ENCODE data around the gene ZNF862. TPM values are rescaled to one million over a fixed set of nuclear protein-coding genes. Genes with fewer than 3 reads are reported as not detected.

ZNF862 gene
- total RNA-seq, 2 experiments from 2014 or later, result 7.9 to 9.1 TPM

DNA sequence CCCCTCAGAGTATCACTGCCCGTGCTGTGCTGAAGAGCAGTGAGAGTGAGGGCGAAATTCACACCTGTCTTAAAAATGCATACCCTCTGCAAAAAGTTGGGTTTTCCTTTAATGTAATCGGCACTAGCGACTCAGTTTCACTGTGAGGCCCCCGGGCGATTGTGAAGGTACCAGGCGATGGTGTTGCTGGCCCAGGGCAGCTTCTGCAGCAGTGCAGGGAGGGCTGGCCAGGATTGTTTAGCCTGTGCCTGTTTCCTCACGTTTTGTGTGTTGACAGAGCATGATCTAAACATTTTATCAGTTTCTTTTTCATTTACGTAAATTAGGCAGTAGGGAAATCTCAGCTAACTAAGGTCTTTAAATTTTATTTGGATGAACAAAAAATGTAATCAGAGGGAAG is 13.3 kb downstream of the ZNF862 start:
- H3K79me2 ChIP-seq (ENCODE audit: insufficient read depth, low read depth, low read length), result no peaks in the 10 kb centered on the region
- H2AFZ ChIP-seq (ENCODE audit: low read length), result no peak overlapping the region
- H3K36me3 ChIP-seq (ENCODE audit: insufficient read depth, low read length), result no peaks in the 10 kb centered on the region
- H3K9me2 ChIP-seq (ENCODE audit: insufficient read depth, low read length), result no peaks in the 10 kb centered on the region
- H3K9me3 ChIP-seq (ENCODE audit: low read length), result no peaks in the 10 kb centered on the region
- H3K4me1 ChIP-seq (ENCODE audit: insufficient read depth, low read length, poor library complexity, severe bottlenecking), result peaks cover 7% of the 10 kb centered on the region
- H3K27ac ChIP-seq (ENCODE audit: low read depth, low read length, poor library complexity, severe bottlenecking), result no peak overlapping the region
- no peak overlapping the region for H3K4me2 ChIP-seq (ENCODE audit: low read length)
- H4K20me1 ChIP-seq (ENCODE audit: insufficient read depth, low read length), result no peaks in the 10 kb centered on the region
- DNase-seq (ENCODE audit: low spot score), result no peak
- intact Hi-C loops (cut with micrococcal nuclease; ENCODE audit: unreplicated experiment), result no loop called here
- H3K4me3 ChIP-seq (ENCODE audit: low read depth, low read length, poor library complexity, severe bottlenecking), result no peak overlapping the region
- POLR2A ChIA-PET, result interaction anchor here (0.6 kb wide), 1 partner anchor 12 kb away, joined by 6 read pairs; no protein-coding TSS in a partner anchor
- TF ChIP-seq EZH2phosphoT487 (IDR thresholded peaks at IDR 0.05; ENCODE audit: borderline replicate concordance, low read depth, low read length), result no peak
- TF ChIP-seq, protein P1, sequence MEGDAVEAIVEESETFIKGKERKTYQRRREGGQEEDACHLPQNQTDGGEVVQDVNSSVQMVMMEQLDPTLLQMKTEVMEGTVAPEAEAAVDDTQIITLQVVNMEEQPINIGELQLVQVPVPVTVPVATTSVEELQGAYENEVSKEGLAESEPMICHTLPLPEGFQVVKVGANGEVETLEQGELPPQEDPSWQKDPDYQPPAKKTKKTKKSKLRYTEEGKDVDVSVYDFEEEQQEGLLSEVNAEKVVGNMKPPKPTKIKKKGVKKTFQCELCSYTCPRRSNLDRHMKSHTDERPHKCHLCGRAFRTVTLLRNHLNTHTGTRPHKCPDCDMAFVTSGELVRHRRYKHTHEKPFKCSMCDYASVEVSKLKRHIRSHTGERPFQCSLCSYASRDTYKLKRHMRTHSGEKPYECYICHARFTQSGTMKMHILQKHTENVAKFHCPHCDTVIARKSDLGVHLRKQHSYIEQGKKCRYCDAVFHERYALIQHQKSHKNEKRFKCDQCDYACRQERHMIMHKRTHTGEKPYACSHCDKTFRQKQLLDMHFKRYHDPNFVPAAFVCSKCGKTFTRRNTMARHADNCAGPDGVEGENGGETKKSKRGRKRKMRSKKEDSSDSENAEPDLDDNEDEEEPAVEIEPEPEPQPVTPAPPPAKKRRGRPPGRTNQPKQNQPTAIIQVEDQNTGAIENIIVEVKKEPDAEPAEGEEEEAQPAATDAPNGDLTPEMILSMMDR (conservative IDR thresholded peaks at IDR 0.05; ENCODE audit: low read length), result no peak
- CTCF ChIA-PET (ENCODE audit: unreplicated experiment), result no interaction called here
- no TSS peak for BruUV-seq (replicated peaks)

DNA sequence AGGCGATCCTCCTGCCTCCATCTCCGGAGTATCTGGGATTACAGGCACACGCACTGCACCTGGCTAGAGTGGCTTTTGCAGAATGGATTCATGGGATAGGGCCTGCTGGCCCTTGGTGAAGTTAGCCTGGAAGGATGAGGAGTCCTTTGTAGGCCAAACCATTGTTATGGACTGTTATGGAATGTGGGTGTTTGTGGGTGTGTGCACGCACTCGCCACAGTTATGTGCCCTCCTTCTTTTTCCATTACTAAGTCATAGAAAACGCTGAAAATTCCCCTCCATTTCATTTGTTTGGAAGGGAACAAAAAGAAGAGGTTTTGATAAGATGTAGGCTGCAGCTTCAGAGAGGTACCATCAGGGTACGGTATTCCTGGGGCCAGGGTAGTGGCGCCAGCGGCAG is 15.0 kb downstream of the ZNF862 start:
- no peaks in the 10 kb centered on the region for H3K36me3 ChIP-seq (ENCODE audit: insufficient read depth, low read length)
- no peaks in the 10 kb centered on the region for H3K4me1 ChIP-seq (ENCODE audit: insufficient read depth, low read length, poor library complexity, severe bottlenecking)
- H3K9me2 ChIP-seq (ENCODE audit: insufficient read depth, low read length), result no peaks in the 10 kb centered on the region
- H3K27ac ChIP-seq (ENCODE audit: low read depth, low read length, poor library complexity, severe bottlenecking), result no peak overlapping the region
- no peaks in the 10 kb centered on the region for H4K20me1 ChIP-seq (ENCODE audit: insufficient read depth, low read length)
- no TSS peak for BruUV-seq (replicated peaks)
- H3K9me3 ChIP-seq (ENCODE audit: low read length), result no peaks in the 10 kb centered on the region
- H3K79me2 ChIP-seq (ENCODE audit: insufficient read depth, low read depth, low read length), result no peaks in the 10 kb centered on the region
- POLR2A ChIA-PET, result no interaction called here
- CTCF ChIA-PET (ENCODE audit: unreplicated experiment), result no interaction called here
- DNase-seq (ENCODE audit: low spot score), result no peak
- TF ChIP-seq, protein P1 (conservative IDR thresholded peaks at IDR 0.05; ENCODE audit: low read length), result no peak
- no peak for TF ChIP-seq EZH2phosphoT487 (IDR thresholded peaks at IDR 0.05; ENCODE audit: borderline replicate concordance, low read depth, low read length)
- no peak overlapping the region for H3K4me3 ChIP-seq (ENCODE audit: low read depth, low read length, poor library complexity, severe bottlenecking)
- H2AFZ ChIP-seq (ENCODE audit: low read length), result no peak overlapping the region
- intact Hi-C loops (cut with micrococcal nuclease; ENCODE audit: unreplicated experiment), result no loop called here
- no peak overlapping the region for H3K4me2 ChIP-seq (ENCODE audit: low read length)

DNA sequence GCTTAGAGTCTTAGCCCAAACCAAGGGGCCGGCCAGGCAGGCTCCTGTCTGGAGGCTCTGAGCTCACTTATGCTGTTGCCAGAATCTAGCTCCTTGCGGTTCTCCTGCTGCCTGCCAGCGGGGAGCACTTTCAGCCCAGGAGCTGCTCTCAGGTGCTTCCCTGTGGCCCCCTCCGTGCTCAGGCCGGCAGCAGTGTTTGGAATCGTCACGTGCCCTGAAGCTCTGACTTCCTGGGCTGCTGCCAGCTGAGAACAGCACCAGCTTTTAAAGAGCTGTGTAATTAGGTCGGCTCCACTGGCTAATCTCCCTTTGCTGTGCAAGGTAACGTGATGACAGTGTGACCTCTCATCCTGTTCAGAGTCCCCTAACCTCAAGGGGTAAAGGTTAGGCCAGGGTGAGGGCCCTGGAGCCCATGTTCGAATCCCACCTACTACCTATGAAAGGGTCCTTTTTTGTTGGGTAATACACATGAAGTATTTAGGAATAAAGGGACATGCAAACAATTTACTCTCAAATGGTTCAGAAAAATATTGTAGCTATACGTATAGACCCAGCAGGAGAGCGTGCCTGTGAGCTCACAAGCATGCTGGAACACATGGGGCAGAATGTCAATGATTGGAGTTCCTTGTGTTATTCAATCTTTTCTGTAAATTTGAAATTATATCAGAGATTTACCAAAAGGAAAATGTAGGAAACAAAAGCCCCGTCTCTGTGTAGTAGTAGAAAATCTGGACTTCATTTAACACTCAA is 16.6 kb downstream of the ZNF862 start:
- Histone ChIP-seq H4K20me1 (ENCODE audit: insufficient read depth, low read length) (no peaks in the 10 kb centered on the region), H3K36me3 (ENCODE audit: insufficient read depth, low read length) (no peaks in the 10 kb centered on the region), H3K4me1 (ENCODE audit: insufficient read depth, low read length, poor library complexity, severe bottlenecking) (no peaks in the 10 kb centered on the region), H3K27ac (ENCODE audit: low read depth, low read length, poor library complexity, severe bottlenecking) (no peak overlapping the region), H3K4me2 (ENCODE audit: low read length) (no peak overlapping the region), H2AFZ (ENCODE audit: low read length) (peak overlapping the region; percentile 7; the same call in 1 of the 2 replicates), H3K4me3 (ENCODE audit: low read depth, low read length, poor library complexity, severe bottlenecking) (no peak overlapping the region), H3K79me2 (ENCODE audit: insufficient read depth, low read depth, low read length) (no peaks in the 10 kb centered on the region), H3K9me2 (ENCODE audit: insufficient read depth, low read length) (no peaks in the 10 kb centered on the region), H3K9me3 (ENCODE audit: low read length) (no peaks in the 10 kb centered on the region)
- no TSS peak for BruUV-seq (replicated peaks)
- peak; percentile 26 for DNase-seq (ENCODE audit: low spot score)
- POLR2A ChIA-PET, result interaction anchor here (0.5 to 1.0 kb wide), 3 partner anchors 11 to 16 kb away, joined by 3 to 4 read pairs (median 4); no protein-coding TSS in a partner anchor
- intact Hi-C loops (cut with micrococcal nuclease; ENCODE audit: unreplicated experiment), result no loop called here
- TF ChIP-seq, protein P1 (conservative IDR thresholded peaks at IDR 0.05; ENCODE audit: low read length), result no peak
- no peak for TF ChIP-seq EZH2phosphoT487 (IDR thresholded peaks at IDR 0.05; ENCODE audit: borderline replicate concordance, low read depth, low read length)
- CTCF ChIA-PET (ENCODE audit: unreplicated experiment), result interaction anchor here (0.7 to 1.2 kb wide), 2 partner anchors 14 to 192 kb away, joined by 3 read pairs; no protein-coding TSS in a partner anchor
